Adipose tissue (tissue), 3 donors: ENCODE data around the gene PITPNC1. TPM values are rescaled to one million over a fixed set of nuclear protein-coding genes. Genes with fewer than 3 reads are reported as not detected.
"Not testable (repeated sequence)": the region's sequence is repeated elsewhere in the genome, so short reads cannot be mapped to it uniquely, and the experiment has no call there.

ENCODE experiments used
- H3K27ac ChIP-seq: one replicate; pipeline ENCODE4 v1.5.1; 2013; ENCODE audit warnings: low read depth, low read length
- WGBS, 3 donors: extraction: QIAGEN DNeasy Blood & Tissue Kit; methylation state at CpG; one replicate each; pipeline ENCODE4 v1.1.7; 2013; 5-methylcytosine and 5-hydroxymethylcytosine counted together
- polyA plus RNA-seq, 3 donors: library from polyadenylated mRNA; stranded (reverse); fragments of 200-250 nt; gene quantifications; one replicate each; pipeline ENCODE4 v1.2.3, GENCODE V29; 2013
- donor health status: healthy with polysubstance abuse.
- donor health status: Bipolar disorder and iron deficiency.
- donor health status: healthy.

PITPNC1 gene
- polyA plus RNA-seq, 3 donors, result 12.6 to 21.2 (median 15.3) TPM

DNA sequence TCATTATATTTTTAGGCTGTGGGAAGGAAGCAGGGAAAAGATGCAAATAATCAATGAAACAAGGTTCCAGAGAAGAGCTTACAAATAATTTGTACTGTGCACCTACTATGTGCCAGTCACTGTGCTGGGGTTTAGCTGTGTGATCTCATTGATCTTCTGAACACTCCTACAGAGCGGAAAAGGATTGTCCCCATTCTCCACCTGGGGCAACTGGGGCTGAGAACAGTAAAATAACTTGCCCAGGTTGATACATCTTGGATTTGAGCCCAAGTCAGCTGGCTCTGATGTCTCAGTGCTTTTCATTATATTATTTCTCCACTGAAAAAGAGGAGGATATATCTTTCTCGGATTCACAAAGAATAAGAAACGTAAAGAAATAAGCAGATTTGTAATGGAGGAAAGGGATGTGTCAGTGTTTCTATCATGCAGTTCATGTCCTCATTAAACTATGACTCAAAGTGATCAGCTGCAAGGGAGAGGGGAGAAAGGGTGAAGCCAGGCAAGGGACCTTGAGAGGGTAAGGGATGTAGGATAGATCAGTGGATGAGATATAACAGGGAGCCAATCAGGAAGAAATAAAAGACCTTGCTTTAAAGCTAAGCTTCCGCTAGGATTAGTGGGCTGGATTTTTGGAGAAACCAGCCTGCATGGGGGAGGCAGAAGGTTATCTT, 197.0 kb downstream of the PITPNC1 start:
- H3K27ac ChIP-seq, result no peak overlapping the region
- WGBS, 3 donors, result 90 to 94% (median 93%) methylated on average over 4 of the region's 4 CpGs

DNA sequence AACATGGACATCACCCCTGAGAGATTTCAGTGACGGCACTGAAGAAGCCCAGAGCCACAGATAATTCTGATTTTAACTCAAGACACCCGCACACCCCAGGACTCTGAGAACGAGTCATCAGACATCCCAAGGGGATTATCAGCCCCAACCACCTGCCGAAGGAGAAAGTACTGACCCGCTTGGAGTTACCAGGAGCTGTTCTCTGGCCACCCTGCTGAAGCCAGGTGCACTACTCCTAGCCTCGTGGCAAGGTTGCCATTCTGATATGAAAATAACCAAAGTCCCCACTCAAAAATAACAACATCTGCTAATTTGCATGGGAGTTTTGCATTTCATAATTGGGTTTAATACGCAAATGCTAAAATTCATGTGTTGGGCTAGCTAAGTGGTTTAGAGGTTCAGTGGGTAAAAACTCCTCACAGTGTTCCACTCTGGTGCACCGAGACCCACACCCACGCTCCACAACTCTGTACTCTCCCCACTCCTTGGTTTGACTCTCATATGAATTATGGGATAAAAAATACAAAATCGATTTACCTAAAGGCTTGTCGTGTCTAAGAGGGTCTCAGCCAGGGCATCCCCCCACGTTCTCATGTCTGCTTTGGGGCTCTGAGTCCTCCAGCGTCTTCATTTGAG, 197.7 kb downstream of the PITPNC1 start:
- no peak overlapping the region for H3K27ac ChIP-seq
- 75 to 91% (median 87%) methylated on average over 13 of the region's 13 CpGs for whole genome bisulfite sequencing, 3 donors

DNA sequence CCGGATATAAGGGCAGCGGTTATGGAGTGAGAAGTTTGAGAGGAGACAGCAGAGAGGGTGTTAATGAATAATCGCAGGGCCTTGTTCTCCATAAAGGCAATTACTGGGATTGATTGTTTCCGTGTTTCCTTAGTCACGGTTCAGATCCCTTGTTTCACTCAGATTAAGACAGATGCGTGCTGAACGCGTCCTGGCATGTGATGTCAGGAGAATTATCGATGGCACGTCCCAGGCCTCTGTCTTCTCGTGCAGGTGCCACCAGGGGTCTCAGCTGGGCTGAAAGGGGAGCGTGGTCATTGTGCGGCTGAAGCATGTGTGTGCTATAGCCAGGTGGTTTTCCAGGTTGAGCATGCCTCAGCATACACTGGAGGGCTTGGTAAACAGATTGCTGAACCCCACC, 198.2 kb downstream of the PITPNC1 start:
- WGBS, 3 donors, result 67 to 92% (median 80%) methylated on average over 13 of the region's 13 CpGs
- no peak overlapping the region for H3K27ac ChIP-seq

DNA sequence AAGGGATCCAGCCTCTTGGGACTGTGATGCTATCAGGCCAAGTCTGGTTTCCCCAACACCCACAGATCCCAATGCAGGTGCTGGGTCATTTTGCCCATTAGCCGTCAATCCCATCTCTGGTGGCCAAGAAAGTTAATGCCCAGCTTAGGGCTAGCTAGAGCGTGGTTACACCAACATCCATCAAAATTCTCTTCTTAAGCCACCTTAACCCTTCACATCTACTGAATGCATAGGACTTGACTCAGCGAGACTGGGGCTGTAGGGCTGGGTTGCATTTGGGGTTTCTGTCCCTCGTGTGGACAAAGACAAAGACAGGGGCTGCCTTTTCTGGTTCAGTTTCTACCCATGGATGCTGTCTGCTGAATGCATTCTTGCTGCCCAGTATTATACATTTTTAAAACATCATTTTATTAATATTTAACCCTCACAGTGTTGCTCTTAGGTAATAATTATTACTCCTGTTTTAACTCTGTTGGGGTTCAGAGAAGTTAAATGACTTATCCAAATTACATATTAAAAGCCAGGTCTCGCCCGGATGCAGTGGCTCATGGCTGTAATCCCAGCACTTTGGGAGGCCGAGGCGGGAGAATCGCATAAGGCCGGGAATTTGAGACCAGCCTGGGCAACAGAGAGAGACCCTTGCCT, 199.5 kb downstream of the PITPNC1 start:
- WGBS, 3 donors, result 80 to 96% (median 96%) methylated on average over 10 of the region's 10 CpGs
- no peak overlapping the region for H3K27ac ChIP-seq

DNA sequence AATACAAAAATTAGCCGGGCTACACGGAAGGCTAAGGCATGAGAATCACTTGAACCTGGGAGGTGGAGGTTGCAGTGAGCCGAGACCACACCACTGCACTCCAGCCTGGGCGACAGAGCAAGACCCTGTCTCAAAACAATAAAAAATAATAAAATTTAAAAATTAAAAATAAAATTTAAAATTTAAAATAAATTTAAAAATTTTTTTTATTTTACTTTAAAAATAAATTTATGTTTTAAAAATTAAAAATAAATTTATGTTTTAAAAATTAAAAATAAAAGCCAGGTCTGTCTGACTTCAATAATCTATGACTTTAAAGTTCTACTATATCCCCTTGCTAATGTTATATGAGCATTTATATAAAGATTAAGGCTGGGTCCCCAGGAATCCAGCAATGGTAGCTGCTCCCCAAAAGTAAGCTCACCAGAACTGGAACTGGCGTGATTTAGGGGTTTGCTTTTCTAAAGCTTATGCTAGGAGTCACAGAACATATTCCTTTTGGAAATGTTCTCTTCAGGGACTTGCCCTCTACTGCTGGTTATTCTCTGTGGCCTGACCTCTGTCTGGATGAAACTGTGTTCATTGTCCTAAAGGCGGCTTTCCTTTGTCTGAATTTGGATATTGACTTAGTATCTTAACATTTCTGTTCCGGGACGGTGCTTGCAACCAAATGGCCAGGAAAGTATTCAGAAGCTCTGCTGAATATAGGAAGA, 200.5 kb downstream of the PITPNC1 start:
- 87 to 91% (median 89%) methylated on average over 8 of the region's 8 CpGs for WGBS, 3 donors
- no peak overlapping the region for H3K27ac ChIP-seq

DNA sequence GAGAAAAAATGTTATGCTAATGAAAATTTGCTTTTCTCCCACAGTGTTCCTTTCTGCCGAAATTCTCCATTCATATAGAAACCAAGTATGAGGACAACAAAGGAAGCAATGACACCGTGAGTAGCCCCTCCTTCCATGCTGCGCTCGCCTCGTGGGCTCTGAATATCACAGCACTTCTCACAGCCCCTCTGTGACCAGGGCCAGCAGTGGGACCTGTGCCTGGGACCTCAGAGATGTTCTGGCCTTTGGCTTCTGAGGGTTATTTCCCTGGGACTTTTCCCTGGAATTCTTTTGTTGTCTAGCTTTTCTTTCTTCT, 201.0 kb downstream of the PITPNC1 start:
- 68 to 84% (median 81%) methylated on average over 5 of the region's 5 CpGs for WGBS, 3 donors
- H3K27ac ChIP-seq, result no peak overlapping the region

DNA sequence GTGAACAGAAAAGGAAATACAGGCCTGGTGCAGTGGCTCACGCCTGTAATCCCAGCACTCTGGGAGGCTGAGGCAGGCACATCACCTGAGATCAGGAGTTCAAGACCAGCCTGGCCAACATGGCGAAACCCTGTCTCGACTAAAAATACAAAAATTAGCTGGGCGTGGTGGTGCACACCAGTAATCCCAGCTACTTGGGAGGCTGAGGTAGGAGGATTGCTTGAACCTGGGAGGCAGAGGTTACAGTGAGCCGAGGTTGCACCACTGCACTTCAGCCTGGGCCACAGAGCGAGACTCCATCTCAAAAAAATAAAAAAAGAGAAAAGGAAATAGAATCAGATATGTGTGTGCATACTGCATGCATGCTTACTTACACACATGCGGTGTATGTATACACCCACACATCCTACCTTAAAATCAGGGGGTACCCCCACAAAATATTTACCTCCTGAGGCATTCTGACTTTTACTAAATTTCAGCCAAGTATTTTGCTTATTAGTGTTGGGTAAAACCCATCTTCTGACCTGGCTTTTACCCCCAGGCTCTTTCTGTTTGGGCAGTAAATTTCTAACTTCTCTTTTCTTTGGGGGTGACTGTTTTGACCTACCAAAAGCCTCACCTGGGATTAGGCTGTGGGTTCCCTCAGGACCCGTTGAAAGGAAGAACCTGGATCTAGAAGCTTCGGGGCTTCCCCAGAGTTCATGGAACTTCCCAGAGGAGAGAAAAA, 201.8 kb downstream of the PITPNC1 start:
- WGBS, 3 donors, result 93 to 94% (median 94%) methylated on average over 9 of the region's 9 CpGs
- H3K27ac ChIP-seq, result not testable (repeated sequence)

DNA sequence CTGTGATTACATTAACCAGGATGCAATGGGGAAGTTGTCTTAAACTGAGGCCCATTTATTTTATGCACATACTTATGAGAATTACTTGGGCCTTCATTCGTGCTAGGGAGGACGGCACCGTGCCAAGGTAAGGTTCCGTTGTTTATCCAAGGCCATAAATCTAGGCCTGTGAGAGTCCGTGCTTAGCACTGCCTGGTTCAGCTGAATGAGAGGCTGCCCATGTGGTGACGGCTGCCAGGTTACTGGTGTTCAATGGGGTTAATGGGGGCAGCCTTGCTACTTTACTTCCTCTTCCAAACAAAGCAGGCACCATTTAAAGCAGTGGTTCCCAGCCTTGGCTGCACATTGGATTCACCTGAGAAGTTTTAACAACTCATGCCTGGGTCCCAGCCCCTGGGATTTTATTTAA, 205.6 kb downstream of the PITPNC1 start:
- 16 to 71% (median 63%) methylated on average over 6 of the region's 6 CpGs for WGBS, 3 donors
- H3K27ac ChIP-seq, result no peak overlapping the region

DNA sequence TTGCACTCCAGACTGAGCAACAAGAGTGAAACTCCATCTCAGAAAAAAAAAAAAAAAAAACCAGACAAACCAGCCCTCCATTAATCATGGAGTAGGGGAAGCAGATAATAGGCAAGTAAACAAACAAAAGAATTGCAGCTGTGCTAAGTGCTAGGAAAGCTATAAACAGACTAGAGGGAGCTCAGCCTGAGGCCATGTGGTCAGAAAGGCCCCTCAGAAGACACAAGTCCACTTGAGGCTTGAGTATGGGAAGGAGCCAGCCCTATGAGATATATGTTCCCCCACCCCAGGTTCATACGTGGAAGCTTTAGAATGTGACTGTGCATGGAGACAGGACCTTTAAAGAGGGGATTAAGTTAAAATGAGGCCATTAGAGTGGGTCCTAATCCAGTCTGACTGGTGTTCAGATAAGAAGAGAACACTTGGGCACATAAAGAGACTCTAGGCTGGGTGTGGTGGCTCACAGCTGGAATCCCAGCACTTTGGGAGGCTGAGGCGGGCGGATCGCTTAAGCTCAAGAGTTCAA, 208.1 kb downstream of the PITPNC1 start:
- H3K27ac ChIP-seq, result no peak overlapping the region
- WGBS, 3 donors, result 81 to 95% (median 92%) methylated on average over 4 of the region's 4 CpGs

DNA sequence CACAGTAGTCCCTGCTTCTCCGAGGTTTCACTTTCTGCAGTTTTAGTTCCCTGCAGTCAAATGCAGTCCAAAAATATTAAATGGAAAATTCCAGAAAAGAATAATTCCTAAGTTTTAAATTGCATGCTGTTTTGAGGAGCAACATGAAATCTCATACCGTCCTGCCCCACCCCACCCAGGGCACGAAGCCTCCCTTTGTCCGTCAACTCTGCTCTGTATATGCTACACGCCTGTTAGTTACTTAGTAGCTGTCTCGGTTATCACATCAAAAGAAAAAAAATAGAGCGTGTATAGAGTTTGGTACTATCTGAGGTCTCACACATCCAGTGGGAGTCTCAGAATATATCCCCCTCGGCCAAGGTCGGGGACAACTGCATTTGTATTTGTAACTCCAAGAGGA, 211.2 kb downstream of the PITPNC1 start:
- 79 to 89% (median 86%) methylated on average over 9 of the region's 9 CpGs for WGBS, 3 donors

DNA sequence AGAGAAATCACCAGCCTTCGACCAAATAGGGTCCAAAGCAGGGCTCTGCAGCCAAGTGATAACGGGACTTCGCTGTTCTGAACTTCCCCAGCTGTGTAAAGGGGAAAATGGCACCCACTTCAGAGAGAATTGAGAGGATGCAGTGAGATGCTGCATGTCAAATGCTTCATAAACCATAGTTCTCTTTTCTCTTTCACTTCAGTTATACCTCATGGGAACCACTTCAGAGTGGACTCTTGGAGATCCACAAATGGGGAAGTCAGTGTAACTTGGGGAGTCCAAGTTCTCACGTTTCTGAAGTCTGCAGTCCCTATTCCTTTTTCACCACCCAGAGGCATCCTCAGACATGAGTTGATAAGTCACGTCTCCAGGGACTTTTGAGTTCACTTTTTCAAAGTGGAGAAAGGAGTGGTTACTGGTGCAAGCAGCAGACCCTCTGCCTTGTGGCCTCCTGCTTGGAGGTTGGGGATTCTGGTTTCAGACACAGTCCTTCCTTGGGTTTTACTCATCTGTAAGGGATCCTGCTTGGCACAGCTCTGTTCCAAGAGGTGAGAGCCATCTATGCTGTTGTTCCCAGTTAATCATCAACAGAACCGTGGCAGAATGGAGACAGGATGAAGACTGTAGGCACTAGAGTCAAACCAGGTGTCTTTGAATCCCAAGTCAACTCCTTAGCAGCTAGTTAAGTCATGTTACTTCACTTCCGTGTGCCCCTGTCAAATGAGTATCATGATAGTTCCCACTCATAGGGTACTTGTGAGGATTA, 217.2 kb downstream of the PITPNC1 start:
- 64 to 81% (median 76%) methylated on average over 7 of the region's 7 CpGs for WGBS, 3 donors
- H3K27ac ChIP-seq, result no peak overlapping the region

More for the DNA sequence above, 211.2 kb downstream of the PITPNC1 start:
- H3K27ac ChIP-seq, result no peak overlapping the region

DNA sequence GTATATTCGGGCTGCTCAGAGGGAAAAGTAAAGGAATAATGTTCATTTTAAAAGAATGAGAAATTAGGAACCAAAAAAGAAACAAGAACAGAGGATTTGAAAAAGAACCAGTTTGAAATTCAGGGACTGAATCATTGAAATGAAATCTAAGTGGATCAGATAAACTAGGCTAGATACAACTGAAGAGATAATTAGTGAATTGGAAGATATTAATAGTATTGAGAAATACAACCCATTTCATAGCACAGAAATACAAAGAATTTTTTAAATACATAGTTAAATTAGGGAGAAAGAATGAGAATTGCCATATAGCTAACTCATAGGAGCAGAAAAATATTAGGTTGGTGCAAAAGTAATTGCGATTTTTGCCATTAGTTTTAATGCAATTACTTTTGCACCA, 223.3 kb downstream of the PITPNC1 start:
- 97% methylated on average over 2 of the region's 2 CpGs for WGBS, 3 donors
- no peak overlapping the region for H3K27ac ChIP-seq

DNA sequence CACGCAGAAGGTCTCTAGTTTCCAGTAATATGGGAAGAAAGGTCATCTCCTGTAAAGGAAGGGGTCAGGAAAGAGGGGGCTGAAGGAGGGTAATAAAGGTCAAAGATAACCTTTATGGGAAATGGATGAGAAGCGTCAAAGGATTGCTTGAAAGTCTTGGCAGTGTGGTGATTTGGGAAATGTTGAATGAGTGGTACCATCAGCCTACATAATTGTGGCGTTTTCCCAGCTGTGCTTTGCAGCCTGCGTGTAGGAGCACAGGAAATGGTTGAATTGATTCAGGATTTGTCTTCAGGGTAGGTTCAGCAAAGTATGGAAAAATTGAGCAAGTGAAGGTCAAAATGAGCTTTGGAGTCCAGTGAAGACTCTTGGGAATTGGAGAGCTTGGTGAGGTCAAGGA, 224.8 kb downstream of the PITPNC1 start:
- no peak overlapping the region for H3K27ac ChIP-seq
- WGBS, 3 donors, result 66 to 83% (median 74%) methylated on average over 4 of the region's 4 CpGs

DNA sequence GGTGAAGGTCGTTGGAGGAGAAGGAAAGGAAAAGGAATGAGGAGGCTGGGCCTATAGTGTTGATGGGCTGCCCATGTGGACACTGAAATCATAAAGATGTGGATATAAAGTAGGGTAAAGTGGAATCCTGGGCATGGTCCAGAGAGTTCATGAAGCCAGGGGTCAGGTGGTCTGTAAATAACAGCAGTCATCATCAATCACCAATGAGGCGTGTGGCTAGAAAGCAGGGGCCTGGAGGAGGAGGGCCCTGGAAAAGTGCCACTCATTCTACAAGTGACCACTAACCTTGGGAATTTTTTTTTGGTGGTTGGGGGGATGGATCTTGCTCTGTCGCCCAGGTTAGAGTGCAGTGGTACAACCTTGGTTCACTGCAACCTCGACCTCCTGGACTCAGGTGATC, 225.4 kb downstream of the PITPNC1 start:
- 80 to 87% (median 85%) methylated on average over 4 of the region's 4 CpGs for WGBS, 3 donors
- H3K27ac ChIP-seq, result no peak overlapping the region

DNA sequence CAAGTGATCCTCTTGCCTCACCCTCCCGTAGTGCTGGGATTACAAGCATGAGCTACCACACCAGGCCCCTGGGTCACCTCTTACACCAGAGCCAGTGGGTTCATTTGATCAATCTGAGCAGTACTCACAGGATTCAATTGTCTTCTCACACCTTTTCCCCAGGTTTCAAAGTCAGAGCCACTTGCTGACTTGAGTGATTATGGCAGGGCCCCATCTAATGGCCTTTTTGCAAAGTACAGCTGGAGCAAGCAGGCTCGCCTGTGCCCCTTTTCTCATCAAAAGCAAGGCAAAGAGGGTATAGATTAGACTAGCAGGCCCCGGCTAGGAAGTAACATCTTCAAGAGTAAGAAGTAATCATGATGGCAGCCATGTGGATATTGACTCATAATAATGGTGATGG, 225.9 kb downstream of the PITPNC1 start:
- 68 to 96% (median 87%) methylated on average over 3 of the region's 3 CpGs for WGBS, 3 donors
- no peak overlapping the region for H3K27ac ChIP-seq

DNA sequence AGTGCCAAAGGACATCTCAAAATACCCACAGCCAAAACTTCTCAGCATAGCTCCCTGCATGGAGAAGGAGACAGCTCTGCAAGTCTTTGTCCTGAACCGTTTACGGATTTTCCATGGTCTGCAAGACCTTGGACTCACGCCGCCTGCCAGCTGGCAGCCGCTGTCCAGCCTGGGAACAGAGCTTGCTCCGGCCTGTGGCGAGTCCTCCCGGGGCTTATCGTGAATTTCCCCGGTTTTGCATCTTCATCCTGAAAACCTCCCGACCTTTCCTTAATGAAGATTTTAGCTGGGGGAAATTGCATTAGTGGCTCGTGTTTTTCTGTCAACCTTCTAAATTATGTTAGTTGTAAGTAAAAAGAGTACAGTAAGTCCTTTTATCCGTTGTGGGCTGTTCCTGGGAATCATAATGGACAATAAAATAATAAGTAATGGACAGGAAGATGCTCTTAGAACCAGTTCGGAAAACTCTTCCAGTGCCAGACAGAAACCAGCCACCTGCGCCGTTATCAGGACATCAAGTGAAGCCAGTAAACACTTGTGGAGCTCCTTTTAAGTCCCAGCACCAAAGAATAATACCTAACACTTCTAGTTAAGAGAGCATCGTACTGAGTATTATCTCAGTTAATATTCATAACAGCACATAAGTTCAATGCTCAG, 228.3 kb downstream of the PITPNC1 start:
- WGBS, 3 donors, result 24 to 52% (median 50%) methylated on average over 17 of the region's 17 CpGs
- H3K27ac ChIP-seq, result no peak overlapping the region

DNA sequence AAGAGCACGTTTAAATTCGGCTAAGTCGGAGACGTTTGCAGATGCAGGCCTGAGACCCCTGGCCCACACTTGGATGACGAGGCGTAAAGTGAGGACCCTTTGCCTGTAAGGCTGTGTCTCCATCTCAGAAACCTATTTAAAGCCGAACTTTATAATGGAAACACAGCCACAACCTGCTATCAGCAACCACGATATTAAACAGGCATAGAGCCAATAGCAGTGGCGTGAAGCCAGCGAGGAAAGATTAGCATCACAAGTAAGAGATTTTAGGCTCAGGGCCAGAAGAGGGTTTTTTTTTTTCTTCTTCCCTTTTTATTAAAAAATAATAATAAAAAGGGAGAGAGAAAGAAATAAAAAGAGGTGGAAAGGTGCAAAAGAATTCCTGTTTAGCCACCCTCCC, 229.4 kb downstream of the PITPNC1 start:
- no peak overlapping the region for H3K27ac ChIP-seq
- 21 to 39% (median 39%) methylated on average over 10 of the region's 10 CpGs for WGBS, 3 donors
